ENCODE measurements around the gene UBE2H. TPM values are rescaled to one million over a fixed set of nuclear protein-coding genes. Genes with fewer than 3 reads are reported as not detected.
"Not testable (repeated sequence)": the region's sequence is repeated elsewhere in the genome, so short reads cannot be mapped to it uniquely, and the experiment has no call there.

UBE2H gene
- total RNA-seq, 1 donor from 2014 or later, result 127 TPM

DNA sequence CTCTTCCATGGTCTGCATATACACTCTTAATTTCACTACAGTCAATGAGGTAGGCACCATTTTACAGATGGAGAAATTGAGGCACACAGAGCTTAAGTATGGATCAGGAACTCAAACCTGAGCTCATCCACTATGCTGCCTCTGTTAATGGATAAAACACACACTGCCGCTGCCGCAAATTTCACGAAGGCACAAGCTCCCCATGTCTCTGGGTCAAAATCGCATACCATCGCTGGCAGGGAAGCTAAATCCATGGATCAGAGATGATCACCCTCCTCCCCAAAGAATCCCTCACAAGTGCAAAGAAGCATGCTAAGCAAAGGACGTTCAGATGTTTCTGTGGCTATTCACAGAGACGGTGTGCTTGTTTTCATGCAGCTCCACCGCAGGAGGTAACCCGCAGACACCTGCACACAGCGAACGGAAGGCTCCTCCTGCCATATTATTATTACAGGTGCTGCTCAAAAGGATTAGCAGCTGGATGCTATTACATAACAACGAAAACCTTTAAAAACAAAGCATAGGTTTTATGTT is 109.3 kb downstream of the UBE2H start:
- TF ChIP-seq CTCF (IDR thresholded peaks at IDR 0.05; ENCODE audit: insufficient read depth, low read length, poor library complexity, severe bottlenecking), result no peak
- DNase-seq (ENCODE audit: low read depth), result no peak
- H3K36me3 ChIP-seq (ENCODE audit: control insufficient read depth, insufficient read depth, low read length), result no peaks in the 10 kb centered on the region
- H3K4me3 ChIP-seq (ENCODE audit: low read depth, low read length), result no peak overlapping the region
- H3K27me3 ChIP-seq (ENCODE audit: control insufficient read depth, insufficient read depth, low read length), result no peaks in the 10 kb centered on the region

DNA sequence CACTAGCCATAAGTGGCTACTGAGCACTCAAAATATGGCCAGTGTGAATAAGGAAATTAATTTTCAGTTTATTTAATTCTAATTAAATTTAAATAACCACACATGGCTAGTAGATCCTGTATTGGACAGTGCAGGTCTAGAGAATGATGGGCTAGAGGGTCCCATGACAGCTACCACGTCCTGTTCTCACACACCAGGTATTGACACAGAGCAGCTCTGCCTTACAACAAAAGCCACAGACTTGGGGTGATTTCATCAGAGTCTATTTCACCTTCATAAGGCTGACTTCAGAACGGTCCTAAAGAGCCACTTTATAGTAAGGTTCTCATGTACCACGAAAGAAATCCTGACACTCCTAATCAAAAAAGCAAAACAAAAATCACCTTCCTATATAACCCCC is 111.3 kb downstream of the UBE2H start:
- no peaks in the 10 kb centered on the region for H3K27me3 ChIP-seq (ENCODE audit: control insufficient read depth, insufficient read depth, low read length)
- peaks cover 1% of the 10 kb centered on the region for H3K36me3 ChIP-seq (ENCODE audit: control insufficient read depth, insufficient read depth, low read length)
- TF ChIP-seq CTCF (IDR thresholded peaks at IDR 0.05; ENCODE audit: insufficient read depth, low read length, poor library complexity, severe bottlenecking), result no peak
- no peak for DNase-seq (ENCODE audit: low read depth)
- no peak overlapping the region for H3K4me3 ChIP-seq (ENCODE audit: low read depth, low read length)

GRCh38 chr7:129840757-129841156 is 112.0 kb downstream of the UBE2H start:
- no peak overlapping the region for H3K4me3 ChIP-seq (ENCODE audit: low read depth, low read length)
- no peaks in the 10 kb centered on the region for H3K27me3 ChIP-seq (ENCODE audit: control insufficient read depth, insufficient read depth, low read length)
- peaks cover 1% of the 10 kb centered on the region for H3K36me3 ChIP-seq (ENCODE audit: control insufficient read depth, insufficient read depth, low read length)
- no peak for TF ChIP-seq CTCF (IDR thresholded peaks at IDR 0.05; ENCODE audit: insufficient read depth, low read length, poor library complexity, severe bottlenecking)
- DNase-seq (ENCODE audit: low read depth), result no peak

DNA sequence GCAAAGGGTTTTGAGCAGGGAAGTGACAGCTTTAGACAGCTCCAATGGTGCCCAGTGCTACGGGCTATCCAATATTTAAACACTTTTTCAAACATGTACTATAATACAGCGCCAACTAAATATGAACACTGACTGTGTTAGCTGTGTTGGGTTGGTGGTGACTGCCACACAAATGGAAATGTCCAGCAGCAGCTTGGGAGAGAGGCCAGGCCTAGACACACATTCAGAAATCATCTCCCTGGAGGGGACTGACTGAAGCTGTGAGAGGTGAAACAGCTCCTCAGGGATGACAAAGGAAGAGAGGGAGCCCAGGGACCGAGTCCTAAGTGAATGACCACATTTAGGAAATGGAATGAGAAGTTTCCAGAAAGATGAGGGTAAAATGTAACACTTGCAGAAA is 115.8 kb downstream of the UBE2H start:
- TF ChIP-seq CTCF (IDR thresholded peaks at IDR 0.05; ENCODE audit: insufficient read depth, low read length, poor library complexity, severe bottlenecking), result no peak
- H3K27me3 ChIP-seq (ENCODE audit: control insufficient read depth, insufficient read depth, low read length), result no peaks in the 10 kb centered on the region
- H3K36me3 ChIP-seq (ENCODE audit: control insufficient read depth, insufficient read depth, low read length), result peaks cover 1% of the 10 kb centered on the region
- H3K4me3 ChIP-seq (ENCODE audit: low read depth, low read length), result no peak overlapping the region
- no peak for DNase-seq (ENCODE audit: low read depth)

DNA sequence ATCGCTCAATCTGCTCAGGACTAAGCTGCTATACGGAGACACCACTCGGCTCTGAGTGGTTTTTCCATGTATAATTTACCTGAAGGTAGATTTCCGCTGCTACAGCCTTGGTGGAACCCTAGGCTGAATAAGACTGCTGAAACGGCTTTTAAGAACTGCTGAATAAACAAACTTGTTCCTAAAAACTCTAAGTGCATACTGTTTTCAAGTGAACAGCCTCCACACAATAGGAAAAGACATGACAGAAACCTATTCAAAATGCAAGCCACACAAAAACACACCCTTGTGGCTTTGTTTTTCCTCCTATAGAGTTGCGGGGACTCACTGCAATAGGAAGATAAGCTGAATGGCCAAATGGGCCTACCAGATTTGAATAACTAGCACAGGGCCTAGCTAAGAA is 117.2 kb downstream of the UBE2H start:
- H3K27me3 ChIP-seq (ENCODE audit: control insufficient read depth, insufficient read depth, low read length), result no peaks in the 10 kb centered on the region
- peaks cover 1% of the 10 kb centered on the region for H3K36me3 ChIP-seq (ENCODE audit: control insufficient read depth, insufficient read depth, low read length)
- no peak for TF ChIP-seq CTCF (IDR thresholded peaks at IDR 0.05; ENCODE audit: insufficient read depth, low read length, poor library complexity, severe bottlenecking)
- DNase-seq (ENCODE audit: low read depth), result no peak
- no peak overlapping the region for H3K4me3 ChIP-seq (ENCODE audit: low read depth, low read length)

GRCh38 chr7:129833353-129833752 is 119.4 kb downstream of the UBE2H start:
- H3K36me3 ChIP-seq (ENCODE audit: control insufficient read depth, insufficient read depth, low read length); DNase-seq (ENCODE audit: low read depth); H3K27me3 ChIP-seq (ENCODE audit: control insufficient read depth, insufficient read depth, low read length); H3K4me3 ChIP-seq (ENCODE audit: low read depth, low read length): not testable (repeated sequence)

All from kidney epithelial cell (primary cell).